ENCODE measurements around the gene CC2D2A. TPM values are rescaled to one million over a fixed set of nuclear protein-coding genes. Genes with fewer than 3 reads are reported as not detected.
A peak's percentile ranks its signal among the peaks of the same experiment; 100 is the strongest.

CC2D2A gene
- total and polyA plus RNA-seq, 2 donors from 2014 or later: 26.7 to 51.2 TPM

GRCh38 chr4:15649914-15650545 lies 180.3 kb downstream of the CC2D2A start:
- TF ChIP-seq CTCF (IDR thresholded peaks at IDR 0.05; ENCODE audit: borderline replicate concordance, extremely low read depth, insufficient read depth): peak; percentile 56
- Histone ChIP-seq H3K27ac (ENCODE audit: low read depth in 2 of 2, low read length in 2 of 2) (peak overlapping the region in 1 of 2 donors; percentile 41), H3K36me3 (ENCODE audit: control insufficient read depth in 2 of 3, insufficient read depth in 3 of 3, low read length in 3 of 3) (no peaks in the 10 kb centered on the region), H3K9ac (ENCODE audit: low read length in 3 of 3) (peak overlapping the region in 1 of 3 donors; percentile 25), H3K4me1 (ENCODE audit: control insufficient read depth in 2 of 3, insufficient read depth in 2 of 3, low read depth in 1 of 3, low read length in 3 of 3) (peaks cover 4 to 19% (median 14%) of the 10 kb centered on the region in 3 donors), H3K9me3 (ENCODE audit: control insufficient read depth in 2 of 3, insufficient read depth in 1 of 3, low read length in 3 of 3) (no peaks in the 10 kb centered on the region), H3K4me3 (ENCODE audit: low read length in 3 of 3) (no peak overlapping the region), H3K27me3 (ENCODE audit: control insufficient read depth, insufficient read depth, low read length) (no peaks in the 10 kb centered on the region)
- peak in 3 of 5 donors; percentile 18 to 76 (median 57) for DNase-seq
- no peak for FAIRE-seq
- intact Hi-C loops (cut with DNase I): no loop called here

Other genes starting within 250 kb of the CC2D2A start
- gene C1QTNF7, start 41.8 kb upstream of the CC2D2A start, total RNA-seq: 2.2 TPM
- gene C1QTNF7, start 41.8 kb upstream of the CC2D2A start, polyA plus RNA-seq (ENCODE audit: insufficient read depth, low read depth, low replicate concordance): 5.3 TPM
- gene FBXL5, start 185.5 kb downstream of the CC2D2A start, total RNA-seq: 95.3 TPM
- gene FBXL5, start 185.5 kb downstream of the CC2D2A start, polyA plus RNA-seq (ENCODE audit: insufficient read depth, low read depth, low replicate concordance): 98.4 TPM
- 44.0 TPM for gene FAM200B, start 211.9 kb downstream of the CC2D2A start, total RNA-seq
- 115 TPM for gene FAM200B, start 211.9 kb downstream of the CC2D2A start, polyA plus RNA-seq (ENCODE audit: insufficient read depth, low read depth, low replicate concordance)
- 5.3 TPM for gene BST1, start 233.2 kb downstream of the CC2D2A start, total RNA-seq
- gene BST1, start 233.2 kb downstream of the CC2D2A start, polyA plus RNA-seq (ENCODE audit: insufficient read depth, low read depth, low replicate concordance): 19.0 TPM

Measured in kidney (tissue), 14 donors.